HL-60 (cell line): ENCODE results near the gene IRF4.
A peak's percentile ranks its signal among the peaks of the same experiment; 100 is the strongest.

Experiments used
- DNase-seq, 2 experiments: peaks; one replicate each; pipeline ENCODE4 v3.0.0-alpha.2; 2010 to 2020; ENCODE audit warnings: low read depth in 1 of 2, low spot score in 1 of 2
- H3K27ac ChIP-seq: fragments of 250-450 bp; sonication (Bioruptor Pico); replicated peaks from 2 replicates; pipeline ENCODE4 v1.5.1; 2020; ENCODE audit warnings: mild to moderate bottlenecking, moderate library complexity
- H3K27me3 ChIP-seq: fragments of 250-450 bp; sonication (Bioruptor Pico); 2 replicates; pipeline ENCODE4 v1.5.1; 2021; ENCODE audit warnings: mild to moderate bottlenecking, moderate library complexity; ENCODE audit not compliant: insufficient read depth, poor library complexity, severe bottlenecking
- H3K4me3 ChIP-seq: replicated peaks from 2 replicates; pipeline ENCODE4 v1.5.1; 2011; ENCODE audit warnings: mild to moderate bottlenecking, control low read depth, low read length; ENCODE audit not compliant: insufficient read depth
- CTCF ChIP-seq: IDR thresholded peaks from one replicate; pipeline ENCODE4 v1.5.1; 2011; ENCODE audit warnings: low read length, control low read depth, inconsistent platforms; ENCODE audit not compliant: insufficient read depth
- GABPA ChIP-seq: IDR thresholded peaks from 2 replicates; pipeline ENCODE4 v1.6.1; 2012; ENCODE audit warnings: low read depth
- POLR2AphosphoS5 ChIP-seq: IDR thresholded peaks from 2 replicates; pipeline ENCODE4 v1.6.1; 2012; ENCODE audit warnings: low read depth
- REST ChIP-seq: IDR thresholded peaks from 2 replicates; pipeline ENCODE4 v1.6.1; 2012; ENCODE audit warnings: low read depth; ENCODE audit not compliant: insufficient replicate concordance
- SPI1 ChIP-seq: IDR thresholded peaks from 2 replicates; pipeline ENCODE4 v1.6.1; 2012; ENCODE audit warnings: low read depth, mild to moderate bottlenecking, borderline replicate concordance

Gene IRF4

GRCh38 chr6:428047-428603, 36.6 kb downstream of the IRF4 start:
- Histone ChIP-seq H3K4me3 (no peak overlapping the region), H3K27ac (no peak overlapping the region), H3K27me3 (no peaks in the 10 kb centered on the region)
- DNase-seq, result peak in 1 of 2 experiments; percentile 35
- TF ChIP-seq SPI1 (peak; percentile 57; the same call in 1 of the 2 replicates), GABPA (no peak)

GRCh38 chr6:429515-430121, 38.1 kb downstream of the IRF4 start:
- TF ChIP-seq GABPA, result no peak
- no peak for TF ChIP-seq POLR2AphosphoS5
- no peak for TF ChIP-seq SPI1
- no peak for TF ChIP-seq CTCF
- TF ChIP-seq REST, result no peak
- Histone ChIP-seq H3K27ac (no peak overlapping the region), H3K27me3 (no peaks in the 10 kb centered on the region), H3K4me3 (no peak overlapping the region)
- DNase-seq, result peak in 1 of 2 experiments; percentile 21

GRCh38 chr6:431504-431903, 40.0 kb downstream of the IRF4 start:
- no peaks in the 10 kb centered on the region for H3K27me3 ChIP-seq
- H3K4me3 ChIP-seq, result no peak overlapping the region
- H3K27ac ChIP-seq, result no peak overlapping the region
- TF ChIP-seq POLR2AphosphoS5, result no peak
- no peak for TF ChIP-seq GABPA
- no peak for DNase-seq

- Histone ChIP-seq H3K27ac (no peak overlapping the region), H3K27me3 (no peaks in the 10 kb centered on the region)
- TF ChIP-seq REST (no peak), GABPA (no peak), CTCF (no peak), POLR2AphosphoS5 (no peak), SPI1 (no peak)
Observed at GRCh38 chr6:431986-432385, 40.4 kb downstream of the IRF4 start.

More at GRCh38 chr6:431986-432385, 40.4 kb downstream of the IRF4 start:
- no peak for DNase-seq
- H3K4me3 ChIP-seq, result no peak overlapping the region
